Colon (tissue), 2 donors: ENCODE results near the gene GPR161.

ENCODE experiments used
- FAIRE-seq: peaks from 2 replicates; lab custom pipeline; 2012; peaks lifted over from hg19 to GRCh38; lab: Jason Lieb, UNC
- donor health status: control.
- donor health status: control.

GPR161 gene

DNA sequence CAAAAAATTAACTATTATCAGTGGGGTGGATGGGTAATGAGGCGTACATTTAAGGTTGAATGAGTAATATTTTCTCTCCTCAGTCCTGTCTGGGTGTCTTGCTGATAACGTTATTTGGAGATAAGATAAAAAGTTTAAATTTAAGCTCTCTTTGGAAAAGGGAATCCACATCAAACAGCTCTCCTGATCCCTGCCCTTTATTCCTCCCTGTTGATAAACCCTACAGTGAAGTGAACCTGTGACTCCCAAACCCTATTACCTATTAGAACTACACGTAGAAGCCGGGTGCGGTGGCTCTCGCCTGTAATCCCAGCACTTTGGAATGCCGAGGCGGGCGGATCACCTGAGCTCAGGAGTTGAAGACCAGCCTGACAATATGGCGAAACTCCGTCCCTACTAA, 9.9 kb upstream of the GPR161 start:
- FAIRE-seq: no peak

DNA sequence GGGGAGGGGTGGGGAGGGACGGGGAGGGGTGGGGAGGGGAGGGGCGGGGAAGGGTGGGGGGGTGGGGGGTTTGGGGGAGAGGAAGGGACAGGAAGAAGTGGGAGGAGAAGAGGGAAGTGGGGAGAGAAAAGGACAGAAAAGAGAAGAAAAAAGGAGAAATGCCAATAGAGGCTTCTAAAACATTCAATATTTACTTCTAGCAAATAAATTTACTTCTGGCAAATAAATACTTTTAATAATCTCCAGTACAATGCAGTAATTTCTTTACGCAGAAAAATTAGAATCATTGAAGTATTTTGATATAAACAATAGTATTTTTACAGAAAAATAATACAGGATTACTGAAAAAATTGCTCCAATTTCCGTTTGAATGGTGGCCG, 9.4 kb upstream of the GPR161 start:
- no peak for FAIRE-seq

- no peak for FAIRE-seq
Observed at GRCh38 chr1:168145184-168146159, 8.7 kb upstream of the GPR161 start.

GRCh38 chr1:168141871-168142385, 5.2 kb upstream of the GPR161 start:
- FAIRE-seq: no peak

DNA sequence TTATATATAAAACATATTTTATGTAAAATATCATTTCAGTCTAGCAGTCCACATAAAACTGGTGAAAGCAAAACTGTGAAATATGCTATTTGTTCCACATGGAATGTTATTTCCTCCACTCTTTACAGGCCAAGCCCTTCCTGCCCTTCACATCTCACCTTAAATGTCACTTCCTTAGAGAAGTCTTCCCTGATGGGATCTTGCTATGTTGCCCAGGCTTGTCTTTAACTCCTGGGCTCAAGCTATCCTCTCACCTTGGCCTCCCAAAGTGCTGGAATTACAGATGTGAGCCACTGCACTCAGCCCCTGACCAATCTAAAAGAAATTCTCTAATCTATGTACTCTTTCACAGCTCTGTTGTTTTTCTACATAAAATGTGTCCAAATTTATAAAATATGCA, 2.3 kb upstream of the GPR161 start:
- no peak for FAIRE-seq

GRCh38 chr1:168138134-168138533, 1.4 kb upstream of the GPR161 start:
- no peak for FAIRE-seq

GRCh38 chr1:168137515-168137821, 738 bp upstream of the GPR161 start:
- FAIRE-seq: no peak

- no peak for FAIRE-seq
Observed at GRCh38 chr1:168135921-168136708, 615 bp downstream of the GPR161 start.

DNA sequence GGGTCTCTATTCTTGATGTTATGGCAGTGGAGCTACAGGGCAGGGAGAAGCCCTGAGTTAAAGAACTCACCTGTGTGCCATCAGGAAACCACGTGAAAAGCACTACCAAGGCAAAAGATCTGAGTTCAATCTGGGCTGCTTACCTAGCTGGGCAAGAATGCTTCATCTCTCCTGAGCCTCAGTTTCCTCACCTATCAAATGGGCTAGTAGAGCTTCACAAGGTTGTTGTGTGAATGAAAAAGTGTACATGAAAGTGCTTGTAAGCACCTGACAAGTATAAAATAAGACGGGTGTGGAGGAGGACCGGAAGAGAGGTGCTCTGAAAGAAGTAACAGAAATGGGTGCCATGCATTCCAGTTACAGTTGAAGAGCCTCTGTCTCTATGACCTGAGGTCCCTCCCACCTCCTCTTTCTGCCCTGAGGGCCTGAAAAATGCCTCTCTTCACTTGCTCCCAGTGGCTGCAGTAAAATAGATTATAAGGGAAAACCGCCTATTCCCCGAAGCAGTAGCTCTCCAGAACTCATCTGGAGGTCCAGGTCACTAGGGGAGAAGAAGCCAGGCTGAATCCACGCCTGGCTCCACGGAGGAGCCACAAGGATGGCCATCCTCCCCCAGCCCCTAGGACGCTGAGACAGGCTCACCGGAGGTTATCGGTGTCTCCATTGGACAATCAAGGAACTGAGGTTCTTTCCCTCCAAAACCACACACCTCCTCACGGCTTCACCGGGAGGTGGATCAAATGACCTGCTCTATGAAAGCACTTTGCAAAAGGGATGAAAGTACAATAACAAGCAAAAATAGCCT, 1.4 kb downstream of the GPR161 start:
- no peak for FAIRE-seq

GRCh38 chr1:168134642-168135041, 2.1 kb downstream of the GPR161 start:
- FAIRE-seq: no peak

DNA sequence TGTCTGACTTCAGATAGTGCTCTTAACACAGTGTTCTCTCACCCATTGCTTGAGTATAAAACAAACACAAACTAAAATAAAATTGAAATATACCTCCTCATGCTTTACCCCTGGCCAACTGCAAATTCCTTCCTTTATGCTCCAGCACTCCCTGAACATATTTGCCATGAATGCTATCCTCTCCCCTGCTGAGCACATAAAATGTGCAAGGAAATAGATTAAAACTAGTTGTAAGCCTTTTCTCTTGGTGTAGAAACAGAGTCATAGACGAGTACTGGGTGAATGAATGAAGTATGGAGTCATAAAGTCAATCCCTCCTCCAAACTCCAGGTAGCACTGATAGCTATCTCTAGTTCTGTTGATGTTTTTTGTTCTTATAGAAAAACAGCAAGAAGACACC, 2.6 kb downstream of the GPR161 start:
- FAIRE-seq: no peak

DNA sequence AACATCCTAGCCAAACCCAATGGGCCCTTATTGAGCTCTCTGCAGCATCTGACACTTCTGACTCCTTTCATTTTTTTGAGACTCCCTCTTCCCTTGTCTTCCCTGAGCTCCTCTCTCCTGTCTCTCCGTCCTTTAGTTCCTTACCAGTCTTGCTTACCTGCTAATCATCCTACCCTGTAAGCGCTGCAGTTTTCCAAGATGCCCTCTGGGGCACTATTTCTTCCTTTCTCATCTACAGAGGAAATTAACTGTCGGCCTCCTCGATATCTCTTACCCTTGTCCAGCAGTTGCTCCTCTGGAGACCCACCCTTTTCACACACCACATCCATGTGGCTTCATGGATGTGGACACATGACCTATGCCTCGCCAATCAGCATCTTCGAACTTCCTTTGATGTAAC, 6.8 kb downstream of the GPR161 start:
- no peak for FAIRE-seq

DNA sequence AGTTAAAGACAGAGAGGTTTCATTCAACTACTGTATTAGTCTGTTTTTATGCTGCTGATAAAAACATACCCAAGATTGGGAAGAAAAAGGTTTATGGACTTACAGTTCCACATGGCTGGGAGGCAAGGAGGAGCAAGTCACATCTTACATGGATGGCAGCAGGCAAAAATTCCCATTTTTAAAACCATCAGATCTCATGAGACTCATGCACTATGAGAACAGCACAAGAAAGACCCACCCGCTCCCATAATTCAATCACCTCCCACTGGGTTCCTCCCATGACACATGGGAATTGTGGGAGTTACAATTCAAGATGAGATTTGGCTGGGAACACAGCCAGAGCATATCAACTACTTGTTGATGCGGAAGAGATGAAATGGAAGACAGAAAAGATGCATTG, 9.2 kb downstream of the GPR161 start:
- FAIRE-seq: no peak

DNA sequence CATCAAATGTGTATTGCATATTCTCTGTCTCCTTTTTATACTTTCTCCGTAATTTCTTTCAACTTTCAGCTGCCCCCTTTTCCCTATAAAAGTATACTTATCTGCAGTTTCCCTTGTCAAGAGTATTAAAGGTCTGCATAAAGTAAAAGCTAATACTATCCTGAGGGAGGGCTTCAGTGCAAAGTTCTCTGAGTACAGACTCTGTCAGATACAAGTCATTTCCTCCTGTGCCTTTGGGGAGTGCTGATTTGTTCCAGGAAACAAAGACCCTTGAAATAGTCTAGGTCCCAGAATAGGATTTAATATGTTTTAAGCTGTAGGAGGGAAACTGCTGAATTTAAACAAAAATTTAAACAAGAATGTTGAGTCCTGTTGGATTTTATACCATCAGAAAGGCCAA, 11.7 kb downstream of the GPR161 start:
- no peak for FAIRE-seq

DNA sequence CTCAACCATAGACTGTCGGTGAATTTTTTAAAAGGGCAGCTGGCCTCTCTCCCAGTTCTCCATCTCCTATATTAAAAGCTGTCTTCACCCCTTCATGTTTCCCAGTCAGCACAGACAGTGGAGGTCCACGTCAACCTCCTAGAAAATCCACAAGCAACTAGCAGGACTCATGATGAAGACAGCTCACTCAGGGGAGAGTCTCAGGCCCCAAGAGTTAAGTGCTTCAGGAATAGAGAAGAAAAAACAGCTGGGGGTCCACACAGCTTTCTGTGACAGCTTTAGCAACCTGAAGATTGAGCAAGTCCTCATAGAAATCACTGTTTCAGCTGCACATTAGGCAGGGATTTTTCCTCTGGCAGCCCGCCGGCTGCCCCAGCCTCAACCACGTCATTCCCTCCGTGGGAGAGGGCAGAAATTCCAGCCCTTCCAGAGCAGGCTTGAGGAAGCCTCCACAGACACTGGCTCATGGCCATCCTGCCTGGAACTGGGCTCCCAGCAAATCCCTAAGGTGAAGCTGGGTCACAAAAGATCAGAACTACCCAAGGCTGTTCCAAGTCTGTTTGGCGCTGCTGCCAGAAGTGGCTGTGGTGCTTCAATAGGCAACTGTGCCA, 15.2 kb downstream of the GPR161 start:
- FAIRE-seq: no peak

DNA sequence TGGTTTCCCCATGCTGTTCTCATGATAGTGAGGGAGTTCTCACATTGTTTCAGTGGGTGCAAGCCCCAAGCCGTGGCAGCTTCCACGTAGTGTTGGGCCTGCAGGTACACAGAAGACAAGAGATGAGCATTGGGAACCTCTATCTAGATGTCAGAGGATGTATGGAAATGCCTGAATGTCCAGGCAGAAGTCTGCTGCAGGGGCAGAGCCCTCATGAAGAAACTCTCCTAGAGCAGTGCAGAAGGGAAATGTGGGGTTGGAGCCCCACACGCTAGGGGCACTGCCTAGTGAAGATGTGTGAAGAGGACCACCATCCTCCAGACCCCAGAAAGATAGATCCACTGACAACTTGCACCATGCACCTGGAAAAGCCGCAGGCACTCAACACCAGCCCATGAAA, 17.0 kb downstream of the GPR161 start:
- FAIRE-seq: no peak

GRCh38 chr1:168116327-168116799, 20.4 kb downstream of the GPR161 start:
- FAIRE-seq: no peak

GRCh38 chr1:168114845-168115244, 21.9 kb downstream of the GPR161 start:
- no peak for FAIRE-seq

DNA sequence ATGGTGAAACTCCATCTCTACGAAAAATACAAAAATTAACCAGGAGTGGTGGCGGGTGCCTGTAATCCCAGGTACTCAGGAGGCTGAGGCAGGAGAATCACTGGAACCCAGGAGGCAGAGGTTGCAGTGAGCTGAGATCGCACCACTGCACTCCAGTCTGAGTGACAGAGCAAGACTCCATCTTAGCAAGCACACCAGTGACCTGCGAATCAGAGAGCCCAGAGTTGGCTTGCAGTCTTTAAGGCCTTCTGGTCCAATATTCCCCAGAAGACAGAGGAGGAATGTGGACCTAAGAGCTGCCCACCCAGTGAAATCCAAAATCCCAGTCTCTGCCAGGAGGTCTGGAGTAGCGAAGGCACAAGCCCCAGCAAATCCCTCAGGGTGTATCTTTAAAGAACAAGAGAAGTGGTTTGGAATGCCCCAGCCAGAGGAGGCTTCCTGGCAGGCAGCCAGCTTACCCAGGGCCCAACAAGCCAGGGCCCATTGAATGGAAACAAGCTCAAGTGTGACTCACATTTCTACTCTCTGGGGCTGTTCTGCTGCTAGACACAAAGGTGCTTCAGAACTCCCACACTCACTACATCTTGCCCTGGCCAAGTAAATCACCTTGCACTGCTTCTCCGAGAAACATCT, 23.9 kb downstream of the GPR161 start:
- FAIRE-seq: no peak

DNA sequence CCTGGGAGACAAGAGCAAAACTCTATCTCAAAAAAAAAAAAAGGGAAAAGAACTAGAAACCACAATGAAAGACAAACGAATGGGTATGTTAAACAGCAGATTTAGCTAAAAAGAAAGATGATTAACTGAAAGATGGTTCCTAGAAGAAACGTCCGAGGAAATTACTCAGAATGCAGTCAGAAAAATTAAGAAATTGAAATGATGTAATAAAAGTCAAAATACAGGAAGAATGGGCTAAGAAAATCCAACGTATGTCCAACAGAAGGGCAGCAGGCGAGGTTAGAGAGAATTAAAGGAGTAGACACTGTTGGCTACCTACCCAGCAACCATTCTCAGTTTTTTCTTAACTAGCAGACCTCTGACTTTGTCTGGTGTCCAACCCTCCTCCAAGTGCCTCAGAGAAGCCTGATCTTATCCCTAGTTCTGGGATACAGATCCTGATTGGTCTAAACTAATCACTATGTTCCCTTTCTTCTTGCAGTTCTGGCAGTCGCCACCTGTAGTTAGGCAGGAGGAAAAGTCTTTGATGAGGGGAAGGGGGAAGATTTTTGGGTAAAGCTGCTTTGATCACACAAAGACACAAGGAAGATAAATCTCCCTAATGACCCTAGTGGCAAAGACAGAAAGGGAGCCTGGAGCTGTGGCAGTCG, 25.7 kb downstream of the GPR161 start:
- no peak for FAIRE-seq

DNA sequence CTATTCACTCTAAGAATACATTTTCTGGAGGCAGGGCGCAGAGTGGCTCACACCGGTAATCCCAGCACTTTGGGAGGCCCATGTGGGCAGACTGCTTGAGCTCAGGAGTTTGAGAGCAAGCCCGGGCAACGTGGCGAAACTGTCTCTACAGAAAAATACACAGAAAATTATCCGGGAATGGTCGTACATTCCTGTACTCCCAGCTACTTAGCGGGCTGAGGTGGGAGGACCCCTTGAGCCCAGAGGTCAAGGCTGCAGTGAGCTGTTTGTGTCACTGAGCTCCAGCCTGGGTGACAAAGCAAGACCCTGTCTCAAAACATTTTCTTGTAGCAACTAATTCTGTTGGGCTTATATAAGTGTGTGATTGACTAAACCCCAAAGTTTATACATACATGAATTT, 30.5 kb downstream of the GPR161 start:
- no peak for FAIRE-seq
